Thoracic aorta (tissue), 2 donors: Measurements from ENCODE around the gene SYDE2. TPM values are rescaled to one million over a fixed set of nuclear protein-coding genes. Genes with fewer than 3 reads are reported as not detected.
A peak's percentile ranks its signal among the peaks of the same experiment; 100 is the strongest.
"Not testable (repeated sequence)": the region's sequence is repeated elsewhere in the genome, so short reads cannot be mapped to it uniquely, and the experiment has no call there.

Source experiments
- ATAC-seq: fragments of 150-250 bp; one replicate; pipeline ENCODE4 v1.8.0; 2017; ENCODE audit warnings: low read depth; ENCODE audit not compliant: insufficient number of reproducible peaks, low FRiP score
- DNase-seq: peaks from one replicate; pipeline ENCODE4 v3.0.0-alpha.2; 2020; ENCODE audit warnings: low spot score
- H3K27ac ChIP-seq, 2 donors: fragments of 200-600 bp; sonication (generic); 1 replicate in 1 of 2; 2 replicates in 1 of 2; pipeline ENCODE4 v1.5.1; 2016; ENCODE audit warnings: mild to moderate bottlenecking in 2 of 2, moderate library complexity in 2 of 2
- H3K27me3 ChIP-seq: fragments of 200-600 bp; sonication (generic); replicated peaks from 2 replicates; pipeline ENCODE4 v1.6.0; 2016; ENCODE audit warnings: mild to moderate bottlenecking; ENCODE audit not compliant: insufficient read depth
- H3K36me3 ChIP-seq: fragments of 200-600 bp; sonication (generic); one replicate; pipeline ENCODE4 v1.5.1; 2016
- H3K4me1 ChIP-seq, 2 donors: fragments of 200-600 bp; sonication (generic); 1 replicate in 1 of 2; 2 replicates in 1 of 2; pipeline versions ENCODE4 v1.5.1 to v1.6.0; 2016; ENCODE audit warnings: low read depth in 2 of 2, mild to moderate bottlenecking in 1 of 2; ENCODE audit not compliant: control insufficient read depth in 1 of 2
- H3K4me3 ChIP-seq: fragments of 200-600 bp; sonication (generic); 2 replicates; pipeline ENCODE4 v1.5.1; 2016; ENCODE audit warnings: mild to moderate bottlenecking
- H3K9me3 ChIP-seq: fragments of 200-600 bp; sonication (generic); 2 replicates; pipeline ENCODE4 v1.5.1; 2016
- total RNA-seq, 2 donors: library from RNA; depleted of rRNA; stranded (reverse); fragments of >200 nt; gene quantifications; one replicate each; pipeline versions ENCODE4 v1.1.0 to v1.2.3, GENCODE V29; 2016
- TF ChIP-seq, protein P1 (sequence below): fragments of 200-600 bp; sonication (generic); IDR thresholded peaks from one replicate; pipeline ENCODE4 v1.5.1; 2019; ENCODE audit warnings: antibody characterized with exemption

SYDE2 gene
- total RNA-seq, 2 donors from 2014 or later, result 13.4 to 17.0 TPM

DNA sequence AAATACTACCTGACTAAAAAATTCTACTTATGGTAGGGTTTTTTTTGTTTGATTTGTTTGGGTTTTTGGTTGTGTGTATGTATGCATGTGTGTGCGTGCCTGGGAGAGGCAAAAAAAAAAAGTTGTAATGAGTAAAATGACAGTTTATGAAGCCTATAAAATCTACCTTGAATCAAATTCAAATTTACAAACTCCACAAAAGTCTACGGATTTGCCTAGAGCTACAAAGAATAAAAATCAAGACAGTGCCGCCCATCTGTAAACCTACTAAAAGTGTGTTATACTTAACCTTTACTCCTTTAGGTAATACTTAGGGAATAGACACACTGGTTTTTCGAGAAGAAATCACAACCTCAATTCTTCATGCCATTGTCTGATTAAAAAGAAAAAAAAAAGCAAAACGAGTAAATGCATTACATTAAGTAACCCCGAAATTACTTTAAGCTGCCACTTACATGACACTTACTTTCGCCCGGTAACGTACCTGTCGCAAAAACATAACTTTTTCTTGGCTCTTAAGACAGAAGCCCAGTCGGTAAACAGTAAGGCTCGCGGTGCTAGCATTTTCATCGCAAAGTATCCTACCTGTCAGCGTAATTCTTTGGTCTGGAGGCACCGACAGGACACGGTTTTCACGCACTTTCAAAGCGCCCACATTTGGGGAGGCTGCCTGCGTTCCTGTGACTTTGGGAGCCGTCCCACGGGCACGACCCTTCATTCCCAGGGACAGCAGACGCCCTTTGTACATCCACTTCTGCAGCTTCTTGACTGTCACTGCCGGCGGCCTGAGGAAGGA is 951 bp downstream of the SYDE2 start:
- DNase-seq (no peak), ATAC-seq (no peak)
- no peaks in the 10 kb centered on the region for H3K9me3 ChIP-seq
- H3K36me3 ChIP-seq, result no peaks in the 10 kb centered on the region
- peak overlapping the region; percentile 96 to 97 for H3K27ac ChIP-seq
- H3K4me1 ChIP-seq, result peaks cover 13 to 56% of the 10 kb centered on the region in 2 donors
- H3K27me3 ChIP-seq, result peaks cover 3% of the 10 kb centered on the region
- peak overlapping the region; percentile 97 for H3K4me3 ChIP-seq
- TF ChIP-seq, protein P1, sequence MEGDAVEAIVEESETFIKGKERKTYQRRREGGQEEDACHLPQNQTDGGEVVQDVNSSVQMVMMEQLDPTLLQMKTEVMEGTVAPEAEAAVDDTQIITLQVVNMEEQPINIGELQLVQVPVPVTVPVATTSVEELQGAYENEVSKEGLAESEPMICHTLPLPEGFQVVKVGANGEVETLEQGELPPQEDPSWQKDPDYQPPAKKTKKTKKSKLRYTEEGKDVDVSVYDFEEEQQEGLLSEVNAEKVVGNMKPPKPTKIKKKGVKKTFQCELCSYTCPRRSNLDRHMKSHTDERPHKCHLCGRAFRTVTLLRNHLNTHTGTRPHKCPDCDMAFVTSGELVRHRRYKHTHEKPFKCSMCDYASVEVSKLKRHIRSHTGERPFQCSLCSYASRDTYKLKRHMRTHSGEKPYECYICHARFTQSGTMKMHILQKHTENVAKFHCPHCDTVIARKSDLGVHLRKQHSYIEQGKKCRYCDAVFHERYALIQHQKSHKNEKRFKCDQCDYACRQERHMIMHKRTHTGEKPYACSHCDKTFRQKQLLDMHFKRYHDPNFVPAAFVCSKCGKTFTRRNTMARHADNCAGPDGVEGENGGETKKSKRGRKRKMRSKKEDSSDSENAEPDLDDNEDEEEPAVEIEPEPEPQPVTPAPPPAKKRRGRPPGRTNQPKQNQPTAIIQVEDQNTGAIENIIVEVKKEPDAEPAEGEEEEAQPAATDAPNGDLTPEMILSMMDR, result no peak

DNA sequence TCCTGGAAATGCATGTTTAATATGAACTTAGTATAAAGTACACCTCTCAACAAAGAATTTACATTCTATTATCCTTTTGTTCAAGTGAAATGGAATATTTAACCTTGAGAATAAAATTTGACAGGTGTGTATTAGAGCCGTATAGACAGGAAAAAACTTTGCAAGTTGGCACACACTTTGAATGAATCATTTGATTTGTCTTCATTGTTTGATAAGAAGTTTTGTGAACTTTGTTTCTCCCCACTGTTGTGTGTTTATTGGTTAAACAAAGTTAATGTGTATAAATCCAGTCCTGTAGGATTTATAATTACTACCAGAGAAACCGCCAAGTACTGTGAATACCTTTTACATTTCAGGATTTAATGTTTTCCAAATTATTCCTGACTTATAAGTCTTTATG is 2.0 kb downstream of the SYDE2 start:
- TF ChIP-seq, protein P1, result no peak
- no peaks in the 10 kb centered on the region for H3K36me3 ChIP-seq
- H3K4me1 ChIP-seq, result peaks cover 13 to 56% of the 10 kb centered on the region in 2 donors
- H3K27me3 ChIP-seq, result peaks cover 3% of the 10 kb centered on the region
- no peaks in the 10 kb centered on the region for H3K9me3 ChIP-seq
- ATAC-seq (no peak), DNase-seq (no peak)
- H3K4me3 ChIP-seq, result peak overlapping the region; percentile 97
- H3K27ac ChIP-seq, result no peak overlapping the region

DNA sequence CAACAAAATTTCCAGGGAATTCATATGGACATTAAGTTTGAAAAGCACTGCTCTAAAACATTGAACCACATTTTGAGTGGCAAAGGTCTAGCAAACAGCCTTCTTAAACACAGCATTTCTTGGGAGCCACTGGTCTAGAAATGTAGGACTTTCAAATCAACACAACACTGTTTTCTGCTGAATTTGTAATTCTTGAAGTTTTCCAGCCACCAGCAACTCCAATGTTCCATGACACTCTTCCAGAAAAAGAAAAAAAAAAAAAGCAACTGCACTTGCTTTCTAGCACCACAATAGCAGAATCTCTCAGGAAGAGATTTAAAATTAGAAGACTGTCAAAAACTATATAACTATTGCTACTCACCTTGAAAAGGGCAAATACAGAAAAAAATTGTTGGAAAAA is 4.5 kb downstream of the SYDE2 start:
- no peak for ATAC-seq
- Histone ChIP-seq H3K4me1 (peaks cover 12 to 48% of the 10 kb centered on the region in 2 donors), H3K4me3 (no peak overlapping the region), H3K36me3 (no peaks in the 10 kb centered on the region), H3K27ac (no peak overlapping the region), H3K9me3 (no peaks in the 10 kb centered on the region), H3K27me3 (peaks cover 3% of the 10 kb centered on the region)
- DNase-seq, result no peak
- TF ChIP-seq, protein P1, result no peak

DNA sequence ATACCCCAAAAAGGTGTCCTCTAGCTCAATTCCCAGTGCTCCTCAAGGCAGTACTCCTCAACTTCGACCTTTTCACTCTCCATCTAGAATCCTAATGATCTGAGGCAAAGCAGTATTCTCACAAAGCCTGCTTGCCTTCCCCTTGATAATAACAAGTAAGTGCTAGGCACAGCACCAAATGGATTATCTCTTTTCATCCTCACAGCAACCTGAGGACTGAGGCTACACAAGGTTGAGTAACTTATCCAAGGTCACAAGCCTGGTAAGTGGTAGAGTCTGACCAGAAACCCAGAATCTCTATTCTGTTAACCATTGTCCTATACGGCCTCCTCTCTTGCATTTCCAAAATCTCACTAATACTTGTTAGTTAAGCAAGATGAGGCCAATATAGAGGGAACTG is 5.1 kb downstream of the SYDE2 start:
- Histone ChIP-seq H3K27me3 (peaks cover 3% of the 10 kb centered on the region), H3K4me3 (no peak overlapping the region), H3K36me3 (no peaks in the 10 kb centered on the region), H3K4me1 (peaks cover 13 to 54% of the 10 kb centered on the region in 2 donors), H3K9me3 (no peaks in the 10 kb centered on the region), H3K27ac (peak overlapping the region; percentile 10 to 38)
- TF ChIP-seq, protein P1, result no peak
- ATAC-seq, result no peak
- DNase-seq, result no peak

DNA sequence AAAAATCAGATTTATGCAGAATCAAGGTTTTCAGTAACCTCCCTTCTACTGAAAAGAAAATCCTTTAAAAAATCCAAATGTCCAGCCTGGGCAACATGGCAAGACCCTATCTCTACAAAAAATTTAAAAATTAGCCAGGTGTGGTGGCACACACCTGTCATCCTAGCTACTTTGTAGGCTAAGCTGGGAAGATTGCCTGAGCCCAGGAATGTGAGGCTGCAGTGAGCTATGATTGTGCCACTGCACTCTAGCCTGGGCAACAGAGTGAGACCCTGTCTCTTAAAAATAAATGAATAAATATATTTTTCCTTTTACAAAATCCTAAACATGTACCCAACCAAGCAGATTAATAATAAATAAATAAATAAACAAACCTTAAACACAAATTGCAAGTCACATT is 8.7 kb downstream of the SYDE2 start:
- not testable (repeated sequence) for DNase-seq, H3K4me3 ChIP-seq, H3K27ac ChIP-seq, H3K27me3 ChIP-seq, ATAC-seq, H3K36me3 ChIP-seq, H3K9me3 ChIP-seq
- peaks cover 13 to 32% of the 10 kb centered on the region in 2 donors for H3K4me1 ChIP-seq
